HG03354 (cell line): Measurements from ENCODE around the gene NUS1.
"Not testable (repeated sequence)": the region's sequence is repeated elsewhere in the genome, so short reads cannot be mapped to it uniquely, and the experiment has no call there.

Experiments used
- ATAC-seq: cut with Tn5 transposase; IDR thresholded peaks from one replicate; pipeline ENCODE4 v1.9.1; 2021; ENCODE audit warnings: mild to moderate bottlenecking; ENCODE audit not compliant: unreplicated experiment, poor library complexity, severe bottlenecking

Gene NUS1

GRCh38 chr6:117674991-117675657 lies at the start of gene NUS1:
Gene NUS1 (plus strand): TSS chr6:117675469. CDS start chr6:117675671, 202 bp downstream.
- ATAC-seq = peak; percentile 97

GRCh38 chr6:117627533-117627932 lies 47.7 kb upstream of the NUS1 start:
- ATAC-seq = no peak

GRCh38 chr6:117629119-117629660 lies 46.1 kb upstream of the NUS1 start:
- no peak for ATAC-seq

GRCh38 chr6:117637770-117638169 lies 37.5 kb upstream of the NUS1 start:
- no peak for ATAC-seq

DNA sequence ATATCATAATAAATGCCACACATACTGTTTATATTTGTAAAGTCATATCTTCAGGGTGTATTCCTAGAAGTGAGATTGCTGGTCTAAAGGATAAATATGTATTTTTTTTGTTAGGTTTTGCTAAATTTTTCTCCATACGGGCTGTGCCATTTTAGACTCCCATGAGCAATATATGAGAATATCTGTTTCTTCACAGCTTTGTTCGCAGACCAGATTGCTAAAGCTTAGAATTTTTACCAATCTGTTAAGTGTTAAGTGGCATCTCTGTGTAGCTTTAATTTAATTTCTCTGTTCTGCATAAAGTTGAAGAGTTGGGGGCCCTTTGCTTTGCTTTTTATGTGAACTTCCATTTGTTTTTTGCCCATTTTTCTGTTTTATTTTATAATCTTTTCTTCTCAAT lies 32.3 kb upstream of the NUS1 start:
- no peak for ATAC-seq

- ATAC-seq = not testable (repeated sequence)
Measured at GRCh38 chr6:117651984-117652383, 23.3 kb upstream of the NUS1 start.

DNA sequence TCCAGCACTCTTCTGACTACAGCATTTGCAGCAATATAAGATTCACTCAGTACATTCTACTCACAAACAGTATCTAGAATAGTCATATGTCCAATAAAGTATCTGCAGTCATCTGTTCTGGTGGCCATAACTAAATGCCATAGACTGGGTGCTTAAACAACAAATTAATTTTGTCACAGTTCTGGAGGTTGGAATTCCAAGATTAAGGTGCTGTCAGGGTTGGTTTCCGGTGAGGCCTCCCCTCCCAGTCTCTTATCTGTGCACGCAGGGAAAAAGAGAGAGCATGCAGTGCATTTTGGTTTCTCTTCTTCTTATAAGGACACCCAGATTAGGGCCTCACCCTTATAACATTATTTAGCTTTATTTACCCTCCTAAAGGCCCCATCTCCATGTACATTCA lies 21.3 kb upstream of the NUS1 start:
- ATAC-seq = no peak

GRCh38 chr6:117655380-117655779 lies 19.9 kb upstream of the NUS1 start:
- ATAC-seq = no peak

DNA sequence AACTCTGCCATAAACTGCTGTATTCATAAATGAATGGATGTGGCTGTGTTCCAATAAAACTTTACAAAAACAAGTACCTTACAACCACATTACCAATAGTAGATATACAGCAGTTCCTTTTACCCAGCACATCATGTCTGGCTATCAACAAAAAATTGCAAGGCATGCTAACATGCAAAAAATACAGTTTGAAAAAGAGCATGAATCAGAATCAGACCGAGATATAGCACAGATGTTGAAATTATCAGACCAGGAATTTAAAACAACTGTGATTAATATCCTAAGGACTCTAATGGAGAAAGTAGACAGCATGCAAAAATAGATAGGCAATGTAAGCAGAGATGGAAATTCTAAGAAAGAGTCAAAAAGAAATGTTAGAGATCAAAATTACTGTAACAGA lies 8.4 kb upstream of the NUS1 start:
- no peak for ATAC-seq

GRCh38 chr6:117668736-117669135 lies 6.5 kb upstream of the NUS1 start:
- no peak for ATAC-seq

DNA sequence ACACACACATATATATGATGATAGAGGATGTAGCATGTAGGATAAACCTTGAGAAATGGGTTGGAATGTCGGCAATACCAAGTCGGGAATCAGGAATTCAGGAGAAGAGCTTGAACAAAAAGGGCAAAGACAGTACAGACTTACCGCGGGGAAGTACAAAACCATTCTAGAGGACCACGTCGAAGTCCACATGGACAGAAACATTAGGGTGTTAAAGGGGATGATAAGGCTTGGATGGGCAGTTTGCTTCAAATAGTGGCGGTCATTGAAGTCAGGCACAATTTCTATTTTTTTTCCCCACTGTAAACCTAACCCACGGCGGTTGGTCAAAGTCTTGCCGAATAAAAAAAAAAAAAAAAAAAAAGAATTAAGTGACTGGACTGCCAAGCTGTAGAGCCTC lies 766 bp upstream of the NUS1 start:
- ATAC-seq = no peak

DNA sequence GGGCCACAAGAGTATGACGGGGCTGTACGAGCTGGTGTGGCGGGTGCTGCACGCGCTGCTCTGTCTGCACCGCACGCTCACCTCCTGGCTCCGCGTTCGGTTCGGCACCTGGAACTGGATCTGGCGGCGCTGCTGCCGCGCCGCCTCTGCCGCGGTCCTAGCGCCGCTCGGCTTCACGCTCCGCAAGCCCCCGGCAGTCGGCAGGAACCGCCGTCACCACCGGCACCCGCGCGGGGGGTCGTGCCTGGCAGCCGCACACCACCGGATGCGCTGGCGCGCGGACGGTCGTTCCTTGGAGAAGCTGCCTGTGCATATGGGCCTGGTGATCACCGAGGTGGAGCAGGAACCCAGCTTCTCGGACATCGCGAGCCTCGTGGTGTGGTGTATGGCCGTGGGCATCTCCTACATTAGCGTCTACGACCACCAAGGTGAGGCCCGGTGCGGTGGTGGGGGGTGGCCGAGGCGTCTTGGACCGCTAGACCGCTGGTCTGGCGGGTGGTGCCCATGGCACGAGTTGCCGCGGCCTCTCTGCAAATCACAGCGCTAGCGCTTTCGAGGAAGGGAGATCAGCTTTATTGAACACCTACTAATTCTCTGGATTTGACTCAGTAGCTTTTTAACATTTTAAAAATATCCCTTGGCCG lies 511 bp downstream of the NUS1 start:
- peak; percentile 44 for ATAC-seq

DNA sequence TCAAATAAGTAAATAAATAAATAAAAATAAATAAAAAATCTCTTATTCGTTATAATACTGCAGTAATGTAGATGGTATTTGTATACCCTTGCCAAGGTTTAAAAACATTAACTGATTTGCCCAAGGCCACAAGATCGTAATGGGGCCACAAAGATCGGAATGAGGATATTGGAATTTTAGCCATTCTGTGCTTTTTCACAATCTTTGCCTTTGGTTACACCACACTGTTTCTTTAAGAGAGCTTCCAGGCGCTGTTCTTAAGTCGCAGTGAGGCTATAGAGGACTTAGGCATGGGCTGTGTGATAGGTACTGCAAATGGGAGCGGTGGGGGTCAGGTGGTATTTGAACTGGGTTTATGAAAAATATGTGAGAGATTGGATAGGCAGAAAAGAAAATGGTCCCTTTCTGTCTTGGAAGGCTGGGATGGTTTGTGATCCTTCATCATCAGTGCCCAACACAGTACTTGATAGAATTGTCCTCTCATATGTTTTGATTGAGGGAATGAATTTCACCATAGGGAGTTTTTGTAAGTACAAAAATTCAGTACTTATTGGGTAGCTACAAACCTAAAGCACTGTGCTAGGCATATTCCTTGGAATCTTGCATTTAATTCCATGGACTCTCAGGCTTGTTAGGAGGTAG lies 1.4 kb downstream of the NUS1 start:
- ATAC-seq = no peak

DNA sequence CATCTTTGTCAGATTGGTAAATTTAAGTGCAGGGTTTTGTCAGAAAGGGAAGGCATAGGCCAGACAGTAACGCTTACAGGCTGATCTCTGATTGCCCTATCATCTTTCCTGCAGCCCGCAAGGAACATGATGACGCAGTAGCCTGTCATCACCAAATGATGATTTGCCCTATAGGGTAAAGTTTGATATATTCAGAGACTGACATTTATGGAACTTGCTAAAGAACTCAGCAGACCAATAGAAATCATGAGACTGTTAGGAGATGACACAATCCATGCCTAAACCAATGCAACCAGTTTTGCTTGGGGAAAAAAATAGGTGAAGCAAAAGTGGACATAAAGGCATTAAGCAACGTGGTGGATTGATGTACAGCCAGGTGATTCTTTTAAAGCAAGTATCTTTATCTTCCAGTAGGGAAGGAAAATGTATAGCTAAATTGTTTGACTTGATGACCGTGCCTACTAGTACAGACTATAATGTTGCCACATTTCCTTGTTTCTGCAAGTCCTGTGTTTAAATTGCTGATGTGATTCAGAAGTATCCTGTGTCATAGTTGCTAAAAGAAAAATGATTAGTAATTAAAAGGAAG lies 2.4 kb downstream of the NUS1 start:
- ATAC-seq = no peak

- no peak for ATAC-seq
Measured at GRCh38 chr6:117681162-117681741, 6.0 kb downstream of the NUS1 start.

- no peak for ATAC-seq
Measured at GRCh38 chr6:117684749-117685148, 9.5 kb downstream of the NUS1 start.

- no peak for ATAC-seq
Measured at GRCh38 chr6:117685359-117685758, 10.1 kb downstream of the NUS1 start.

GRCh38 chr6:117687021-117687648 lies 11.9 kb downstream of the NUS1 start:
- no peak for ATAC-seq

GRCh38 chr6:117689584-117689983 lies 14.3 kb downstream of the NUS1 start:
- ATAC-seq = not testable (repeated sequence)

DNA sequence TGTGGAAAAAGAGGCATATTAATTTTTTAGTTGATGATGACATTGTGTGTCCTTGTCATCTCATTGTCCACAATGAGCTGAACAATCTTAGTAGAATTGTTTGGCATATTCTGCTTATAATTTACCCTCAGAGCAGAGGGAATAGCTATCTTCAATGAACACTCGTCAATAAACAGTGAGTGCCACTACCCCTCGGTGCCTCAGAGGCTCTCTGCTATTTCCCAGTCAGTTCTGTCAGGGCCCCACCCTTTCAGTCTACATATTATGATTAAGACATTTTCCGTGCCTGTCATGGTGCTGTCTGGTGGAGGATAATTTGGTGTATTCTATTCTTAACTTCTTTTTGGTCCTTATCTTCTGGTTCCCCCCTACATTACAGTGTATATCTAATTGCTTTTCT lies 31.2 kb downstream of the NUS1 start:
- no peak for ATAC-seq
